Endothelial cell of umbilical vein (primary cell): Measurements from ENCODE around the gene ADAP1. TPM values are rescaled to one million over a fixed set of nuclear protein-coding genes. Genes with fewer than 3 reads are reported as not detected.

ENCODE experiments used
- BruUV-seq: library from RNA; stranded (reverse); fragments of 400-500 nt; replicated peaks from 2 replicates; lab custom pipeline; 2021; lab: Mats Ljungman, UMichigan
- CTCF ChIA-PET: fragments of 300-600, 350-600 bp; sonication (Branson Sonifier 250); formaldehyde crosslinking; loops from one replicate; lab custom pipeline; 2021; ENCODE audit warnings: antibody characterized with exemption, inconsistent platforms; lab: Charles Lee
- POLR2A ChIA-PET: fragments of 300-600, 350-600 bp; sonication (Branson Sonifier 250); formaldehyde crosslinking; loops from one replicate; lab custom pipeline; 2021; ENCODE audit warnings: antibody characterized with exemption, inconsistent platforms; lab: Charles Lee
- DNase-seq: peaks from one replicate; pipeline ENCODE4 v3.0.0-alpha.2; 2011; ENCODE audit warnings: low read depth, low spot score
- FAIRE-seq: peaks from 2 replicates; lab custom pipeline; 2011; peaks lifted over from hg19 to GRCh38; lab: Jason Lieb, UNC
- H2AFZ ChIP-seq: 2 replicates; pipeline ENCODE4 v1.6.0; 2012; ENCODE audit warnings: low read depth, low read length, control low read depth, inconsistent platforms
- H3K27ac ChIP-seq: 2 replicates; pipeline ENCODE4 v1.5.1; 2011; ENCODE audit warnings: low read depth, mild to moderate bottlenecking, control low read depth, low read length, moderate library complexity; ENCODE audit not compliant: insufficient read depth
- H3K27me3 ChIP-seq, 2 experiments: 2 replicates each; pipeline versions ENCODE4 v1.6.0 to v1.6.1; 2011; ENCODE audit warnings: low read length in 2 of 2, mixed read lengths in 1 of 2; ENCODE audit not compliant: control insufficient read depth in 2 of 2, insufficient read depth in 2 of 2
- H3K36me3 ChIP-seq, 2 experiments: 2 replicates in 1 of 2; 3 replicates in 1 of 2; pipeline ENCODE4 v1.5.1; 2011; ENCODE audit warnings: low read length in 2 of 2, mild to moderate bottlenecking in 1 of 2, moderate library complexity in 1 of 2; ENCODE audit not compliant: control insufficient read depth in 2 of 2, insufficient read depth in 2 of 2; ENCODE audit errors: extremely low read depth in 1 of 2
- H3K4me1 ChIP-seq: 3 replicates; pipeline ENCODE4 v1.5.1; 2011; ENCODE audit warnings: mild to moderate bottlenecking, low read length; ENCODE audit not compliant: control insufficient read depth, insufficient read depth; ENCODE audit errors: extremely low read depth
- H3K4me2 ChIP-seq: 2 replicates; pipeline ENCODE4 v1.6.1; 2011; ENCODE audit warnings: low read length, control low read depth, mixed read lengths; ENCODE audit not compliant: insufficient read depth
- H3K4me3 ChIP-seq, 3 experiments: fragments of 200-600 bp in 1 of 3; sonication (generic), shearing (Covaris generic) in 1 of 3; replicated peaks in 1 of 3; 2 replicates each; pipeline ENCODE4 v1.5.1; 2011 to 2016; ENCODE audit warnings: control low read depth in 3 of 3, low read length in 3 of 3, mild to moderate bottlenecking in 2 of 3, inconsistent platforms in 1 of 3, low read depth in 1 of 3, moderate library complexity in 1 of 3; ENCODE audit not compliant: insufficient read depth in 1 of 3
- H3K79me2 ChIP-seq: 2 replicates; pipeline ENCODE4 v1.6.0; 2012; ENCODE audit warnings: low read length, inconsistent platforms; ENCODE audit not compliant: control insufficient read depth, insufficient read depth
- H3K9ac ChIP-seq: replicated peaks from 2 replicates; pipeline ENCODE3; 2011; ENCODE audit warnings: low read length, control low read depth; ENCODE audit not compliant: insufficient read depth; ENCODE audit errors: extremely low read depth
- H3K9me1 ChIP-seq: replicated peaks from 3 replicates; pipeline ENCODE4 v1.6.0; 2011; ENCODE audit warnings: mild to moderate bottlenecking, low read length; ENCODE audit not compliant: control insufficient read depth, insufficient read depth; ENCODE audit errors: extremely low read depth
- H3K9me3 ChIP-seq: replicated peaks from 2 replicates; pipeline ENCODE4 v1.5.1; 2012; ENCODE audit warnings: low read length, inconsistent platforms; ENCODE audit not compliant: control insufficient read depth, insufficient read depth
- H4K20me1 ChIP-seq: replicated peaks from 2 replicates; pipeline ENCODE3; 2011; ENCODE audit warnings: mild to moderate bottlenecking, low read length; ENCODE audit not compliant: control insufficient read depth, insufficient read depth; ENCODE audit errors: extremely low read depth
- CTCF ChIP-seq, 2 donors: IDR thresholded peaks; 1 replicate in 1 of 2; 2 replicates in 1 of 2; pipeline ENCODE4 v1.5.1; 2011; ENCODE audit warnings: low read length in 2 of 2, mild to moderate bottlenecking in 2 of 2, moderate library complexity in 2 of 2, control low read depth in 1 of 2, inconsistent platforms in 1 of 2, low read depth in 1 of 2; ENCODE audit not compliant: insufficient read depth in 1 of 2; ENCODE audit errors: extremely low read depth in 1 of 2
- EZH2 ChIP-seq: IDR thresholded peaks from 2 replicates; pipeline ENCODE4 v1.6.1; 2012; ENCODE audit warnings: borderline replicate concordance, low read depth, mild to moderate bottlenecking, moderate library complexity, low read length, inconsistent platforms; ENCODE audit not compliant: severe bottlenecking
- FOS ChIP-seq: IDR thresholded peaks from 2 replicates; pipeline ENCODE4 v1.6.1; 2011; ENCODE audit warnings: mild to moderate bottlenecking, low read length, moderate library complexity, borderline replicate concordance; ENCODE audit not compliant: insufficient read depth
- GATA2 ChIP-seq: IDR thresholded peaks from 2 replicates; pipeline ENCODE4 v1.7.0; 2011; ENCODE audit warnings: low read depth, mild to moderate bottlenecking, moderate library complexity, mixed read lengths, low read length; ENCODE audit not compliant: insufficient read length, insufficient read depth
- JUN ChIP-seq: IDR thresholded peaks from 2 replicates; pipeline ENCODE4 v1.6.1; 2011; ENCODE audit warnings: borderline replicate concordance, low read depth; ENCODE audit not compliant: insufficient read length, insufficient read depth
- MAX ChIP-seq: IDR thresholded peaks from 2 replicates; pipeline ENCODE4 v1.6.1; 2011; ENCODE audit not compliant: insufficient read depth, insufficient read length
- MYC ChIP-seq: IDR thresholded peaks from one replicate; pipeline ENCODE4 v1.6.1; 2011; ENCODE audit warnings: mild to moderate bottlenecking, low read depth, low read length
- POLR2A ChIP-seq: IDR thresholded peaks from 2 replicates; pipeline ENCODE4 v1.6.1; 2012; ENCODE audit warnings: low read depth, mild to moderate bottlenecking, control low read depth, low read length
- POLR2AphosphoS5 ChIP-seq: IDR thresholded peaks from 2 replicates; pipeline ENCODE4 v1.6.1; 2012; ENCODE audit warnings: low read depth, mild to moderate bottlenecking, control low read depth, low read length, moderate library complexity; ENCODE audit not compliant: insufficient read depth
- dilution Hi-C: fragments of 300-500 bp; cut with MboI; formaldehyde crosslinking; loops from one replicate; pipeline ENCODE4 v1.15.0; 2019; ENCODE audit warnings: low sequenced_read_pairs; ENCODE audit not compliant: extremely low pct_ligation_motif_present
- intact Hi-C: fragments of 100-400 bp; cut with micrococcal nuclease; formaldehyde crosslinking; loops from one replicate; pipeline ENCODE4 v1.10.0; 2022
- polyA plus RNA-seq, 4 experiments: library from polyadenylated mRNA; depleted of rRNA in 3 of 4; stranded (reverse) in 3 of 4; unstranded in 1 of 4; fragments of >200 nt; gene quantifications; 2 replicates each; pipeline versions ENCODE4 v1.2.1 to v1.2.3, GENCODE V29; 2011 to 2012; ENCODE audit warnings: missing spikeins in 1 of 4
- total RNA-seq: library from RNA; stranded (reverse); gene quantifications from 2 replicates; pipeline ENCODE4 v1.2.3, GENCODE V29; 2021

ADAP1 gene
- total and polyA plus RNA-seq, 2 donors (not counting 3 experiments of a cell fraction or from before 2014, with no cell fraction given): 0.49 to 0.58 TPM

GRCh38 chr7:930975-931758, 23.3 kb downstream of the ADAP1 start:
- H3K79me2 ChIP-seq: no peaks in the 10 kb centered on the region
- no peaks in the 10 kb centered on the region for H3K27me3 ChIP-seq
- POLR2A ChIA-PET: no interaction called here
- intact Hi-C loops (no loop called here), dilution Hi-C loops (no loop called here)
- FAIRE-seq (no peak), DNase-seq (no peak)
- BruUV-seq: no TSS peak
- no peak overlapping the region for H3K27ac ChIP-seq
- H3K4me2 ChIP-seq: no peak overlapping the region
- no peaks in the 10 kb centered on the region for H3K9me1 ChIP-seq
- no peak overlapping the region for H2AFZ ChIP-seq
- H3K9ac ChIP-seq: no peak overlapping the region
- no peaks in the 10 kb centered on the region for H3K36me3 ChIP-seq
- CTCF ChIA-PET: interaction anchor here (0.6 kb wide), 1 partner anchor 23 kb away, joined by 3 read pairs; no protein-coding TSS in a partner anchor
- H4K20me1 ChIP-seq: no peaks in the 10 kb centered on the region
- TF ChIP-seq FOS (no peak), GATA2 (no peak), POLR2AphosphoS5 (no peak), JUN (no peak), MYC (no peak), POLR2A (no peak), MAX (no peak)
- no peaks in the 10 kb centered on the region for H3K4me1 ChIP-seq
- no peak overlapping the region for H3K4me3 ChIP-seq
- H3K9me3 ChIP-seq: no peaks in the 10 kb centered on the region

- H3K9me1 ChIP-seq: no peaks in the 10 kb centered on the region
- no peak overlapping the region for H3K4me3 ChIP-seq
- H3K9ac ChIP-seq: no peak overlapping the region
- POLR2A ChIA-PET: no interaction called here
- DNase-seq: no peak
- CTCF ChIA-PET: interaction anchor here (1.1 kb wide), 1 partner anchor 206 kb away, joined by 3 read pairs; no protein-coding TSS in a partner anchor
- no peaks in the 10 kb centered on the region for H3K27me3 ChIP-seq
- TF ChIP-seq EZH2 (no peak), MAX (no peak), POLR2A (no peak), GATA2 (no peak), MYC (no peak), JUN (no peak), FOS (no peak), POLR2AphosphoS5 (no peak), CTCF (IDR thresholded peaks at IDR 0.05; ENCODE audit: extremely low read depth in 1 of 2, insufficient read depth in 1 of 2, low read depth in 1 of 2, low read length in 2 of 2) (no peak)
- no peak overlapping the region for H3K27ac ChIP-seq
- H2AFZ ChIP-seq: no peak overlapping the region
- H3K79me2 ChIP-seq: no peaks in the 10 kb centered on the region
- H3K9me3 ChIP-seq: no peaks in the 10 kb centered on the region
- no peaks in the 10 kb centered on the region for H3K36me3 ChIP-seq
- no peaks in the 10 kb centered on the region for H4K20me1 ChIP-seq
- no peak overlapping the region for H3K4me2 ChIP-seq
- BruUV-seq: no TSS peak
- H3K4me1 ChIP-seq: no peaks in the 10 kb centered on the region
- intact Hi-C loops: no loop called here
- dilution Hi-C loops: no loop called here
- no peak for FAIRE-seq
Observed at GRCh38 chr7:929311-929711, 25.2 kb downstream of the ADAP1 start.
